ENCODE results near the gene HBG1. TPM values are rescaled to one million over a fixed set of nuclear protein-coding genes. Genes with fewer than 3 reads are reported as not detected.

HBG1 gene
- total and polyA plus RNA-seq, 2 donors from 2014 or later, result not detected

- Histone ChIP-seq H3K27me3 (ENCODE audit: control insufficient read depth, insufficient read depth, low read length) (no peaks in the 10 kb centered on the region), H3K9me3 (ENCODE audit: control insufficient read depth in 2 of 3, insufficient read depth in 1 of 3, low read length in 3 of 3) (no peaks in the 10 kb centered on the region), H3K9ac (ENCODE audit: low read length in 3 of 3) (no peak overlapping the region), H3K27ac (ENCODE audit: low read depth in 2 of 2, low read length in 2 of 2) (no peak overlapping the region), H3K4me1 (ENCODE audit: control insufficient read depth in 2 of 3, insufficient read depth in 2 of 3, low read depth in 1 of 3, low read length in 3 of 3) (no peaks in the 10 kb centered on the region), H3K36me3 (ENCODE audit: control insufficient read depth in 2 of 3, insufficient read depth in 3 of 3, low read length in 3 of 3) (no peaks in the 10 kb centered on the region), H3K4me3 (ENCODE audit: low read length in 3 of 3) (no peak overlapping the region)
- DNase-seq (no peak), FAIRE-seq (no peak)
- TF ChIP-seq CTCF (IDR thresholded peaks at IDR 0.05; ENCODE audit: borderline replicate concordance, extremely low read depth, insufficient read depth), result no peak
- intact Hi-C loops (cut with DNase I), result no loop called here
These were observed 3.2 kb upstream of the HBG1 start for GRCh38 chr11:5252919-5253265.

GRCh38 chr11:5252192-5252918 is 2.7 kb upstream of the HBG1 start:
- TF ChIP-seq CTCF (IDR thresholded peaks at IDR 0.05; ENCODE audit: borderline replicate concordance, extremely low read depth, insufficient read depth), result no peak
- no peak for DNase-seq
- Histone ChIP-seq H3K27ac (ENCODE audit: low read depth in 2 of 2, low read length in 2 of 2) (no peak overlapping the region), H3K4me1 (ENCODE audit: control insufficient read depth in 2 of 3, insufficient read depth in 2 of 3, low read depth in 1 of 3, low read length in 3 of 3) (no peaks in the 10 kb centered on the region), H3K27me3 (ENCODE audit: control insufficient read depth, insufficient read depth, low read length) (no peaks in the 10 kb centered on the region), H3K9me3 (ENCODE audit: control insufficient read depth in 2 of 3, insufficient read depth in 1 of 3, low read length in 3 of 3) (no peaks in the 10 kb centered on the region), H3K36me3 (ENCODE audit: control insufficient read depth in 2 of 3, insufficient read depth in 3 of 3, low read length in 3 of 3) (no peaks in the 10 kb centered on the region), H3K4me3 (ENCODE audit: low read length in 3 of 3) (no peak overlapping the region), H3K9ac (ENCODE audit: low read length in 3 of 3) (no peak overlapping the region)
- intact Hi-C loops (cut with DNase I), result no loop called here
- no peak for FAIRE-seq

- DNase-seq (no peak), FAIRE-seq (no peak)
- Histone ChIP-seq H3K36me3 (ENCODE audit: control insufficient read depth in 2 of 3, insufficient read depth in 3 of 3, low read length in 3 of 3) (no peaks in the 10 kb centered on the region), H3K27me3 (ENCODE audit: control insufficient read depth, insufficient read depth, low read length) (no peaks in the 10 kb centered on the region), H3K9me3 (ENCODE audit: control insufficient read depth in 2 of 3, insufficient read depth in 1 of 3, low read length in 3 of 3) (no peaks in the 10 kb centered on the region), H3K4me1 (ENCODE audit: control insufficient read depth in 2 of 3, insufficient read depth in 2 of 3, low read depth in 1 of 3, low read length in 3 of 3) (no peaks in the 10 kb centered on the region), H3K9ac (ENCODE audit: low read length in 3 of 3) (no peak overlapping the region), H3K27ac (ENCODE audit: low read depth in 2 of 2, low read length in 2 of 2) (no peak overlapping the region), H3K4me3 (ENCODE audit: low read length in 3 of 3) (no peak overlapping the region)
- intact Hi-C loops (cut with DNase I), result no loop called here
- no peak for TF ChIP-seq CTCF (IDR thresholded peaks at IDR 0.05; ENCODE audit: borderline replicate concordance, extremely low read depth, insufficient read depth)
These were observed 2.1 kb upstream of the HBG1 start for GRCh38 chr11:5251746-5252145.
